Tibial nerve (tissue), 4 donors: ENCODE data around the gene ZNF185. TPM values are rescaled to one million over a fixed set of nuclear protein-coding genes. Genes with fewer than 3 reads are reported as not detected.

Experiments
- DNase-seq, 2 donors: peaks; one replicate each; pipeline ENCODE4 v3.0.0-alpha.2; 2019; ENCODE audit warnings: low spot score in 2 of 2
- H3K27ac ChIP-seq, 4 donors: fragments of 200-600 bp; sonication (generic) in 3 of 4; one replicate each; pipeline ENCODE4 v1.5.1; 2017 to 2019; ENCODE audit warnings: mild to moderate bottlenecking in 1 of 4
- H3K27me3 ChIP-seq, 2 donors: fragments of 200-600 bp; sonication (generic) in 1 of 2; one replicate each; pipeline versions ENCODE4 v1.5.1 to v1.6.0; 2017 to 2019
- H3K36me3 ChIP-seq, 3 donors: fragments of 200-600 bp; sonication (generic); one replicate each; pipeline ENCODE4 v1.5.1; 2018 to 2019
- H3K4me1 ChIP-seq, 4 donors: fragments of 200-600 bp; sonication (generic) in 3 of 4; one replicate each; pipeline ENCODE4 v1.5.1; 2017 to 2019
- H3K4me3 ChIP-seq, 4 donors: fragments of 200-600 bp; sonication (generic) in 3 of 4; one replicate each; pipeline ENCODE4 v1.5.1; 2017 to 2019; ENCODE audit warnings: mild to moderate bottlenecking in 1 of 4, moderate library complexity in 1 of 4
- H3K9me3 ChIP-seq, 4 donors: fragments of 200-600 bp; sonication (generic) in 3 of 4; one replicate each; pipeline ENCODE4 v1.5.1; 2017 to 2019
- CTCF ChIP-seq, 5 experiments: fragments of 200-600 bp in 3 of 5; fragments of 450-650 bp in 2 of 5; sonication (generic) in 3 of 5; IDR thresholded peaks; one replicate each; pipeline ENCODE4 v1.5.1; 2016 to 2019; ENCODE audit warnings: antibody characterized with exemption in 5 of 5, mild to moderate bottlenecking in 3 of 5, moderate library complexity in 2 of 5
- EP300 ChIP-seq, 2 donors: sonication (generic); formaldehyde crosslinking; IDR thresholded peaks; one replicate each; pipeline ENCODE4 v1.6.1; 2017; ENCODE audit warnings: antibody characterized with exemption in 2 of 2, mild to moderate bottlenecking in 1 of 2
- POLR2A ChIP-seq, 2 donors: fragments of 450-650 bp; IDR thresholded peaks; one replicate each; pipeline ENCODE4 v1.6.1; 2017; ENCODE audit warnings: antibody characterized with exemption in 2 of 2, mild to moderate bottlenecking in 2 of 2, moderate library complexity in 2 of 2
- WGBS, 2 donors: methylation state at CpG; one replicate each; pipeline ENCODE4 v1.1.5; 2018; 5-methylcytosine and 5-hydroxymethylcytosine counted together
- total RNA-seq, 4 donors: library from RNA; depleted of rRNA; stranded (reverse); fragments of >200 nt; gene quantifications; one replicate each; pipeline ENCODE4 v1.1.0, GENCODE V29; 2016

Gene ZNF185
- total RNA-seq, 4 donors from 2014 or later: 17.1 to 55.1 (median 28.6) TPM

- no peak overlapping the region for H3K27ac ChIP-seq
- H3K4me3 ChIP-seq: no peak overlapping the region
- H3K4me1 ChIP-seq: no peaks in the 10 kb centered on the region
- peaks cover 0 to 4% of the 10 kb centered on the region in 2 donors for H3K27me3 ChIP-seq
- DNase-seq: no peak
- WGBS, 2 donors: 35 to 48% methylated on average over 3 of the region's 3 CpGs
- TF ChIP-seq POLR2A (IDR thresholded peaks at IDR 0.05) (no peak), CTCF (IDR thresholded peaks at IDR 0.05) (no peak), EP300 (IDR thresholded peaks at IDR 0.05) (no peak)
- no peaks in the 10 kb centered on the region for H3K9me3 ChIP-seq
- H3K36me3 ChIP-seq: no peaks in the 10 kb centered on the region
Measured at GRCh38 chrX:152886716-152887115, 11.2 kb upstream of the ZNF185 start.

- peaks cover 0 to 4% of the 10 kb centered on the region in 2 donors for H3K27me3 ChIP-seq
- no peak for DNase-seq
- H3K9me3 ChIP-seq: no peaks in the 10 kb centered on the region
- H3K4me3 ChIP-seq: no peak overlapping the region
- H3K27ac ChIP-seq: no peak overlapping the region
- TF ChIP-seq POLR2A (IDR thresholded peaks at IDR 0.05): no peak
- TF ChIP-seq EP300 (IDR thresholded peaks at IDR 0.05): no peak
- TF ChIP-seq CTCF (IDR thresholded peaks at IDR 0.05): no peak
- WGBS, 2 donors: 84 to 90% methylated on average over 4 of the region's 4 CpGs
- H3K36me3 ChIP-seq: no peaks in the 10 kb centered on the region
- no peaks in the 10 kb centered on the region for H3K4me1 ChIP-seq
Measured at GRCh38 chrX:152892499-152892898, 5.4 kb upstream of the ZNF185 start.

- Histone ChIP-seq H3K27ac (no peak overlapping the region), H3K36me3 (no peaks in the 10 kb centered on the region), H3K27me3 (peaks cover 0 to 6% of the 10 kb centered on the region in 2 donors), H3K4me3 (no peak overlapping the region), H3K4me1 (no peaks in the 10 kb centered on the region), H3K9me3 (no peaks in the 10 kb centered on the region)
- DNase-seq: no peak
- WGBS, 2 donors: 61 to 75% methylated on average over 2 to 19 of the region's 22 CpGs
- TF ChIP-seq POLR2A (IDR thresholded peaks at IDR 0.05) (no peak), CTCF (IDR thresholded peaks at IDR 0.05) (no peak), EP300 (IDR thresholded peaks at IDR 0.05) (no peak)
Measured at GRCh38 chrX:152892999-152893891, 4.6 kb upstream of the ZNF185 start.

- H3K27ac ChIP-seq: no peak overlapping the region
- WGBS, 2 donors: 70 to 79% methylated on average over 2 to 9 of the region's 9 CpGs
- no peak for TF ChIP-seq EP300 (IDR thresholded peaks at IDR 0.05)
- TF ChIP-seq CTCF (IDR thresholded peaks at IDR 0.05): no peak
- no peak for TF ChIP-seq POLR2A (IDR thresholded peaks at IDR 0.05)
- H3K4me3 ChIP-seq: no peak overlapping the region
- H3K36me3 ChIP-seq: no peaks in the 10 kb centered on the region
- DNase-seq: no peak
- no peaks in the 10 kb centered on the region for H3K9me3 ChIP-seq
- H3K4me1 ChIP-seq: no peaks in the 10 kb centered on the region
- peaks cover 0 to 12% of the 10 kb centered on the region in 2 donors for H3K27me3 ChIP-seq
Measured at GRCh38 chrX:152893980-152894610, 3.8 kb upstream of the ZNF185 start.

- 80 to 83% methylated on average over 2 to 3 of the region's 3 CpGs for WGBS, 2 donors
- peaks cover 0 to 15% of the 10 kb centered on the region in 2 donors for H3K27me3 ChIP-seq
- TF ChIP-seq EP300 (IDR thresholded peaks at IDR 0.05): no peak
- no peak for TF ChIP-seq POLR2A (IDR thresholded peaks at IDR 0.05)
- no peak for TF ChIP-seq CTCF (IDR thresholded peaks at IDR 0.05)
Measured at GRCh38 chrX:152895121-152895520, 2.7 kb upstream of the ZNF185 start.

More at GRCh38 chrX:152895121-152895520, 2.7 kb upstream of the ZNF185 start:
- no peak for DNase-seq
- H3K4me3 ChIP-seq: no peak overlapping the region
- H3K36me3 ChIP-seq: no peaks in the 10 kb centered on the region
- no peaks in the 10 kb centered on the region for H3K4me1 ChIP-seq
- no peaks in the 10 kb centered on the region for H3K9me3 ChIP-seq
- H3K27ac ChIP-seq: no peak overlapping the region
